COR-L47 (cell line): ENCODE measurements around the gene SLFN14.
"Not testable (repeated sequence)": the region's sequence is repeated elsewhere in the genome, so short reads cannot be mapped to it uniquely, and the experiment has no call there.

Experiments used
- DNase-seq: peaks from one replicate; lab custom pipeline; 2025; lab: John Stamatoyannopoulos, UW

SLFN14 gene

GRCh38 chr17:35521654-35522256 lies 38.9 kb downstream of the SLFN14 start:
- not testable (repeated sequence) for DNase-seq

GRCh38 chr17:35521150-35521549 lies 39.5 kb downstream of the SLFN14 start:
- no peak for DNase-seq

GRCh38 chr17:35519906-35520442 lies 40.6 kb downstream of the SLFN14 start:
- DNase-seq: no peak

- no peak for DNase-seq
Measured at GRCh38 chr17:35519439-35519838, 41.2 kb downstream of the SLFN14 start.

- DNase-seq: not testable (repeated sequence)
Measured at GRCh38 chr17:35518431-35518830, 42.2 kb downstream of the SLFN14 start.

DNA sequence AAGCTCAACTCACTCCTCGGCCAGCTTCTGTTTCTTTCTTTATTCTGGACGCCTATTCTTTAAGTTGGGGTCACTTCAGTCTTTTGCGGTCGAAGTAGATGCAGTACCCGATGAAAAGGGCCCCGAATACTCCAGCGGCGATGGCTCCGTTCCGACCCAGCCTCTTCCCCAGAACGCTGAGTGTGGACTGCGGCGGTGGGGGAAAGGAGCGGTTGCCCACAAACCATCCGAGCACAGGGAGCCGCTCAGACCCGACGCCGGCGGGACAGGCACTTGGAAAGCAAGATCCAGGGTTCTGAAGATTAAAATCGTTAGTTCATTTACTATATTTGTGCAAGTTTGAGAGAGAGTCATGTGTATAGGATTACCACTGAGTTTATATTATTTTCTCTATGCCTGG lies 45.6 kb downstream of the SLFN14 start:
- no peak for DNase-seq

- DNase-seq: no peak
Measured at GRCh38 chr17:35514564-35514963, 46.1 kb downstream of the SLFN14 start.
